ENCODE results near the gene ZNF227. TPM values are rescaled to one million over a fixed set of nuclear protein-coding genes. Genes with fewer than 3 reads are reported as not detected.
"Not testable (repeated sequence)": the region's sequence is repeated elsewhere in the genome, so short reads cannot be mapped to it uniquely, and the experiment has no call there.

ZNF227 gene
- polyA plus RNA-seq, 1 donor, result 17.3 TPM

DNA sequence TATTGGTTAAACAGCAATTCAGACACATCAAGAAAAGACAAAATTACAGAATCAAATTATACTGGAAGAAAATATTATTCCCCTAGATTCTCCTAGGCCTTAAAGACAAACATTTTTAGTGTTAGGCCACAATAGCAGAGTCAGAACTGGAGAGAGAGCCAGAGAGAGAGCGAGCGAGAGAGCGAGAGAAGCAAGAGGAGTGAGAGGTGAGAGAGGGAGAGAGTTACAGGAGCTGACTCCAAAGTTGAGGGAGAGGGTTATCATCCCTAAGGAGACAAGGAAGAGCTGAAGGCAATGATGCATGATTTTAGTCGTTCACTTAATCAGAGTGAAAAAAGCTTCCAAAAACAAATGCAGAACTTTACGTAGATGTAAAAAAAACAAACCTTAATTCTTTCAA, 20.2 kb upstream of the ZNF227 start:
- H3K27me3 ChIP-seq (ENCODE audit: control insufficient read depth, insufficient read depth, low read length), result no peaks in the 10 kb centered on the region
- no peak overlapping the region for H3K4me3 ChIP-seq (ENCODE audit: low read length)
- WGBS (ENCODE audit: insufficient coverage, low lambda C conversion rate), result 80% methylated on average over 4 of the region's 5 CpGs
- peaks cover 4% of the 10 kb centered on the region for H3K9me3 ChIP-seq (ENCODE audit: control insufficient read depth, low read depth, low read length)
- no peaks in the 10 kb centered on the region for H3K36me3 ChIP-seq (ENCODE audit: control insufficient read depth, insufficient read depth, low read length)
- no peak for DNase-seq
- no peak overlapping the region for H3K27ac ChIP-seq (ENCODE audit: low read length)
- H3K4me1 ChIP-seq (ENCODE audit: control insufficient read depth, insufficient read depth, low read length), result no peaks in the 10 kb centered on the region

DNA sequence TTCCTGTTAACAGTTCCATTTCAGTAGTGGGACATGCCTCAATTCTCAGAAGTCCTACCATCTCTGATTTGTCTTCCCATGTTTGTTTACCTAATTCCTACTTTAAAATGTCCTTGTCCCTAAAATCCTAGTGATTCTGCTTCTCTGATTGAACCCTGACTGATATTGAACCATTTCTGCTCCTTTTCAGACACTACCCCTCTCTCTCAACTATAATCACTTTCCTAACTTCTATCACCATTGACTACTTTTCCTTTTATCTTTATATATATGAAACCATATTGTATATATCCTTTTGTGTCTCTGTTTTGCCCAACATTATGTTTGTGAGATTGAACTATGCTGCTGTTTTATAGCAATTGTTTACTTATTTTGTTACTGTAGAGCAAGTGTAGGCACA, 15.6 kb upstream of the ZNF227 start:
- no peaks in the 10 kb centered on the region for H3K4me1 ChIP-seq (ENCODE audit: control insufficient read depth, insufficient read depth, low read length)
- H3K36me3 ChIP-seq (ENCODE audit: control insufficient read depth, insufficient read depth, low read length), result no peaks in the 10 kb centered on the region
- no peak overlapping the region for H3K4me3 ChIP-seq (ENCODE audit: low read length)
- no peaks in the 10 kb centered on the region for H3K27me3 ChIP-seq (ENCODE audit: control insufficient read depth, insufficient read depth, low read length)
- H3K27ac ChIP-seq (ENCODE audit: low read length), result no peak overlapping the region
- no peak for DNase-seq
- peaks cover 4% of the 10 kb centered on the region for H3K9me3 ChIP-seq (ENCODE audit: control insufficient read depth, low read depth, low read length)

- WGBS (ENCODE audit: insufficient coverage, low lambda C conversion rate), result 100% methylated on average over 1 of the region's 1 CpG
- Histone ChIP-seq H3K9me3 (ENCODE audit: control insufficient read depth, low read depth, low read length) (peaks cover 8% of the 10 kb centered on the region), H3K27ac (ENCODE audit: low read length) (no peak overlapping the region), H3K4me1 (ENCODE audit: control insufficient read depth, insufficient read depth, low read length) (no peaks in the 10 kb centered on the region), H3K27me3 (ENCODE audit: control insufficient read depth, insufficient read depth, low read length) (peaks cover 4% of the 10 kb centered on the region), H3K36me3 (ENCODE audit: control insufficient read depth, insufficient read depth, low read length) (no peaks in the 10 kb centered on the region), H3K4me3 (ENCODE audit: low read length) (no peak overlapping the region)
- no peak for DNase-seq
These were observed 9.9 kb upstream of the ZNF227 start for GRCh38 chr19:44202470-44202869.

DNA sequence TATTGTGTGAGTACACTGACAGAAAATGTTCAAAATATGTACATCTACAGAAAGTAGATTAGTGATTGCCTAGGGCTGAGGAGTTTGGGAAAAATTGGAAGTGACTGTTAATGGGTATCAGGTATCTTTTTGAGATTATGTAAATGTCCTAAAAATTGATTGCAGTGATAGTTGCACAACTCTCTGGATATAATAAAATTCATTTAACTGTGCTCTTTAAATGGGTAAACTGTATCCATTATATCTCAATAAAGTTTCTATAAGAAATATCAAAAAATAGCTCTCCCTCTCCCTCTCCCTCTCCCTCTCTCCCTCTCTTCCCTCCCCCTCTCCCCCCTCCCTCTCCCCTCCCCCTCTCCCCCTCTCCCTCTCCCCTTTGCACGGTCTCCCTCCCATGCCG, 9.4 kb upstream of the ZNF227 start:
- no peak for DNase-seq
- peaks cover 8% of the 10 kb centered on the region for H3K9me3 ChIP-seq (ENCODE audit: control insufficient read depth, low read depth, low read length)
- no CpG with 5 or more reads among the region's 2 CpGs for WGBS (ENCODE audit: insufficient coverage, low lambda C conversion rate)
- no peak overlapping the region for H3K4me3 ChIP-seq (ENCODE audit: low read length)
- H3K27ac ChIP-seq (ENCODE audit: low read length), result no peak overlapping the region
- no peaks in the 10 kb centered on the region for H3K4me1 ChIP-seq (ENCODE audit: control insufficient read depth, insufficient read depth, low read length)
- peaks cover 4% of the 10 kb centered on the region for H3K27me3 ChIP-seq (ENCODE audit: control insufficient read depth, insufficient read depth, low read length)
- no peaks in the 10 kb centered on the region for H3K36me3 ChIP-seq (ENCODE audit: control insufficient read depth, insufficient read depth, low read length)

- H3K27me3 ChIP-seq (ENCODE audit: control insufficient read depth, insufficient read depth, low read length); DNase-seq; H3K9me3 ChIP-seq (ENCODE audit: control insufficient read depth, low read depth, low read length); H3K36me3 ChIP-seq (ENCODE audit: control insufficient read depth, insufficient read depth, low read length); H3K4me3 ChIP-seq (ENCODE audit: low read length); H3K27ac ChIP-seq (ENCODE audit: low read length); H3K4me1 ChIP-seq (ENCODE audit: control insufficient read depth, insufficient read depth, low read length): not testable (repeated sequence)
- WGBS (ENCODE audit: insufficient coverage, low lambda C conversion rate), result no CpG with 5 or more reads among the region's 31 CpGs
These were observed 8.5 kb upstream of the ZNF227 start for GRCh38 chr19:44203877-44204276.

GRCh38 chr19:44204772-44205171, 7.6 kb upstream of the ZNF227 start:
- Histone ChIP-seq H3K9me3 (ENCODE audit: control insufficient read depth, low read depth, low read length) (peaks cover 8% of the 10 kb centered on the region), H3K4me3 (ENCODE audit: low read length) (no peak overlapping the region), H3K27me3 (ENCODE audit: control insufficient read depth, insufficient read depth, low read length) (peaks cover 4% of the 10 kb centered on the region), H3K36me3 (ENCODE audit: control insufficient read depth, insufficient read depth, low read length) (no peaks in the 10 kb centered on the region), H3K4me1 (ENCODE audit: control insufficient read depth, insufficient read depth, low read length) (no peaks in the 10 kb centered on the region), H3K27ac (ENCODE audit: low read length) (no peak overlapping the region)
- WGBS (ENCODE audit: insufficient coverage, low lambda C conversion rate), result 75% methylated on average over 1 of the region's 2 CpGs
- no peak for DNase-seq

GRCh38 chr19:44207126-44207803, 5.1 kb upstream of the ZNF227 start:
- Histone ChIP-seq H3K4me1 (ENCODE audit: control insufficient read depth, insufficient read depth, low read length) (no peaks in the 10 kb centered on the region), H3K9me3 (ENCODE audit: control insufficient read depth, low read depth, low read length) (peaks cover 8% of the 10 kb centered on the region), H3K27ac (ENCODE audit: low read length) (peak overlapping the region; percentile 98), H3K36me3 (ENCODE audit: control insufficient read depth, insufficient read depth, low read length) (no peaks in the 10 kb centered on the region), H3K4me3 (ENCODE audit: low read length) (peak overlapping the region; percentile 94), H3K27me3 (ENCODE audit: control insufficient read depth, insufficient read depth, low read length) (peaks cover 4% of the 10 kb centered on the region)
- DNase-seq, result peak; percentile 94 to 96
- WGBS (ENCODE audit: insufficient coverage, low lambda C conversion rate), result 13% methylated on average over 3 of the region's 26 CpGs

DNA sequence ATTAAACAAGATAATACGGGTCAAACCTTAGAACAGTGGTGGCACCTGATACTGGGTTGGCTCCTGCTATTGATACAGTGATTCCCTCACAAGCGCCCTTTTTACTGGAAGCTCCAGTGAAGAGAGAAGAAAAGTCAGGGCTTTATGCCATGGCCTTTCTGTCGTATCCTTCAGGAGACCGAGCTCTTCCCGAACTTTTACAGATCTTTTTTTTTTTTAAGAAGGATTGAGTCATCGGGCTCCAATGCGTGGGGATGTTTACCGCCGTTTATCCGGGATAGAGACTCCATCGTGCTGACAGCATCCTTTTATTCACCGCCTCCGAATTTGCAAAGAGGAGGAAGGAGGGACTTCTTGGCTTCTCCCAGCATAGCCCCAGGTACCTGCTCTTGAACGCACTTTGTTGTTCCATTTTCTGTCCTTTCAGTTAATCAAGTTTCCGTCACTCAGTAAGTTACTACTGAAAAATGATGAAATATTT, 574 bp downstream of the ZNF227 start:
- H3K27me3 ChIP-seq (ENCODE audit: control insufficient read depth, insufficient read depth, low read length), result no peaks in the 10 kb centered on the region
- peaks cover 17% of the 10 kb centered on the region for H3K36me3 ChIP-seq (ENCODE audit: control insufficient read depth, insufficient read depth, low read length)
- peak overlapping the region; percentile 65 for H3K27ac ChIP-seq (ENCODE audit: low read length)
- no peaks in the 10 kb centered on the region for H3K4me1 ChIP-seq (ENCODE audit: control insufficient read depth, insufficient read depth, low read length)
- peak overlapping the region; percentile 69 for H3K4me3 ChIP-seq (ENCODE audit: low read length)
- WGBS (ENCODE audit: insufficient coverage, low lambda C conversion rate), result no CpG with 5 or more reads among the region's 15 CpGs
- H3K9me3 ChIP-seq (ENCODE audit: control insufficient read depth, low read depth, low read length), result peaks cover 3% of the 10 kb centered on the region
- peak in 1 of 2 donors; percentile 2 for DNase-seq

- H3K36me3 ChIP-seq (ENCODE audit: control insufficient read depth, insufficient read depth, low read length), result peaks cover 20% of the 10 kb centered on the region
- H3K9me3 ChIP-seq (ENCODE audit: control insufficient read depth, low read depth, low read length); DNase-seq; H3K27ac ChIP-seq (ENCODE audit: low read length); H3K4me3 ChIP-seq (ENCODE audit: low read length); H3K4me1 ChIP-seq (ENCODE audit: control insufficient read depth, insufficient read depth, low read length); H3K27me3 ChIP-seq (ENCODE audit: control insufficient read depth, insufficient read depth, low read length): not testable (repeated sequence)
- no CpG with 5 or more reads among the region's 3 CpGs for WGBS (ENCODE audit: insufficient coverage, low lambda C conversion rate)
These were observed 7.6 kb downstream of the ZNF227 start for GRCh38 chr19:44219926-44220325.

DNA sequence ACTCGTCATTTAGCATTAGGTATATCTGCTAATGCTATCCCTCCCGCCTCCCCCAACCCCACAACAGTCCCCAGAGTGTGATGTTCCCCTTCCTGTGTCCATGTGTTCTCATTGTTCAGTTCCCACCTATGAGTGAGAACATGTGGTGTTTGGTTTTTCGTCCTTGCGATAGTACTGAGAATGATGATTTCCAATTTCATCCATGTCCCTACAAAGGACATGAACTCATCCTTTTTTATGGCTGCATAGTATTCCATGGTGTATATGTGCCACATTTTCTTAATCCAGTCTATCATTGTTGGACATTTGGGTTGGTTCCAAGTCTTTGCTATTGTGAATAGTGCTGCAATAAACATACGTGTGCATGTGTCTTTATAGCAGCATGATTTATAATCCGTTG, 8.4 kb downstream of the ZNF227 start:
- DNase-seq; H3K27me3 ChIP-seq (ENCODE audit: control insufficient read depth, insufficient read depth, low read length); H3K4me3 ChIP-seq (ENCODE audit: low read length); H3K4me1 ChIP-seq (ENCODE audit: control insufficient read depth, insufficient read depth, low read length); H3K9me3 ChIP-seq (ENCODE audit: control insufficient read depth, low read depth, low read length); H3K27ac ChIP-seq (ENCODE audit: low read length): not testable (repeated sequence)
- peaks cover 18% of the 10 kb centered on the region for H3K36me3 ChIP-seq (ENCODE audit: control insufficient read depth, insufficient read depth, low read length)
- no CpG with 5 or more reads among the region's 6 CpGs for WGBS (ENCODE audit: insufficient coverage, low lambda C conversion rate)

- not testable (repeated sequence) for H3K27me3 ChIP-seq (ENCODE audit: control insufficient read depth, insufficient read depth, low read length); H3K4me1 ChIP-seq (ENCODE audit: control insufficient read depth, insufficient read depth, low read length); H3K27ac ChIP-seq (ENCODE audit: low read length); H3K4me3 ChIP-seq (ENCODE audit: low read length); H3K9me3 ChIP-seq (ENCODE audit: control insufficient read depth, low read depth, low read length); DNase-seq
- peaks cover 18% of the 10 kb centered on the region for H3K36me3 ChIP-seq (ENCODE audit: control insufficient read depth, insufficient read depth, low read length)
- WGBS (ENCODE audit: insufficient coverage, low lambda C conversion rate), result no CpG with 5 or more reads among the region's 3 CpGs
These were observed 9.0 kb downstream of the ZNF227 start for GRCh38 chr19:44221291-44221690.

Data from large intestine (tissue), 3 donors.